Stromal cell of bone marrow (primary cell): ENCODE measurements around the gene PGM5.
"Not testable (repeated sequence)": the region's sequence is repeated elsewhere in the genome, so short reads cannot be mapped to it uniquely, and the experiment has no call there.

ENCODE experiments used
- DNase-seq: peaks from one replicate; pipeline ENCODE4 v3.0.0-alpha.2; 2012; ENCODE audit warnings: low read depth

PGM5 gene

DNA sequence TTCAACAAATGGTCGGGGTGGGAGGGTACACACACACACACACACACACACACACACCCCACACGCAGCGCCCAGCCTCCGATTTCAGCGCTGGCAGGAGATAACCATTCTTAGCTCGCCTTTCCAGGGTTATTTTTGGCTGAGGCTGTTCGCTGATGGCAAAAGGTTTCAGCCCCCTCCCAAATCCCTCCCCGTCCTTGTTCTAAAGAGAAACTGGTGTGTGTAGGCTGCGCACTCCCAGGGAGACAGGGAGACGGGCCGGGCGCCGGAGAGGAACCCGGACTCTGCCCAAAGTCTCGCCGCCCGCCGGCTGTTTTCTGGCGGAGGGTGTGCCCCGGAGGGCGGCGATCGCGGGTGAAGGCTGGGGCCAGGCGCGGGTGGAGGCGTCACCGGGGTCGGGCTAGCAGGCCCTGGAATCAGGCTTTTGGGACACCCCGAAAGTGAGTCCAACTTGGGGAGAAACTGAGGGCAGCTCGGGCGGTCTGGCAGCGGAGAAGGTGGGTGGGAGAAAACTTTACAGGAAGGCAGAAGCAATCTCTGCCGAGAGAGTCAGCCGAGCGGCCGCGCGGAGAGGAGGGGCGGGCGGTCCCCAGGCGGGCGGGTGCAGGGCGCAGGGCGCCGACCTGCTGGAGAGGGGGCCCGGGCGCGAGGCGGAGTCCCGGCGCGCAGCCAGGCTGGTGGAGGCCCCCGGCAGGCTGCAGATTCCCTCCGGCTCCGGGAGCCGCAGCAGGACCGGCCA, at the start of gene PGM5:
Gene PGM5 (plus strand): TSS at position 232 of the 739 bp plus-strand sequence. CDS start 517 bp downstream, outside the sequence.
- DNase-seq, result not testable (repeated sequence)

DNA sequence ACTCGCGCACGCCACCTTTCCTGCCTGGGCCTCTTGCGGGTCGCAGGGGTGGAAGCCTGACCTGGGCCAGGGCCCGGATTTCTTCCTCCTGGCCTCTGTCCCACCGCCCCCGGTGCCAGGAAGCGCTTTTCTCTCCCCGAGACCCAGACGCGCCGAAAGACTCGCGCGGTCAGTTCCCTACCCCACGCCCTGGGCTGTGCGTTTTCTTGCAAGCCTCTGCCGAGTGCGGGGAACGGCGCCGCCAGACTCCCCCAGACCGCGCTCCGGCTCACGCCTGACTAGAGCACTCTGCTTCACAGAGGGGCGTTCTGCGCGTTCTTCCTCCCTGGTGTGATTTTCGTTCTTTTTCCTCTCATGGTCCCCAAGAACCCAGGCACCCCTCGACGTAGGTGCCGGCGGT, 49.3 kb upstream of the PGM5 start:
- DNase-seq, result not testable (repeated sequence)

DNA sequence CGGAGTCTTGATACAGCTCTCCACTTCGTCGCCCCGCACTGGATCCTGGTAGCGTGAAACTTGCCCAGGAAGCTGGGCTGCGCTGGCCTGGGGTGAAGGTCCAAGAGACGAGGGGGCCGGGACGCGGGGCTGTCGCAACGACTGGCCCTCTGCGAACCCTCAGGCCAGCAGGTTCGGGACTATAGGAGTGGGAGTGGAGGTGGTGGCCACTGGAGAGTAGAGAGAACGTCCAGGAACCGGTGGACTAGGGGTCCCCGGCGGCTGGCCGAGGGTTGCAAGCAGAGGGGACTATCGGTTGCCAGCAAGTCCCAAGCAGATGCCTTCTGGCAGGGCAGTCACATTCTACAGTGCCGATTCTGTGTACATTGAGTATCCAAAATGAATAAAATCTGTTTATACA, 48.8 kb upstream of the PGM5 start:
- not testable (repeated sequence) for DNase-seq

DNA sequence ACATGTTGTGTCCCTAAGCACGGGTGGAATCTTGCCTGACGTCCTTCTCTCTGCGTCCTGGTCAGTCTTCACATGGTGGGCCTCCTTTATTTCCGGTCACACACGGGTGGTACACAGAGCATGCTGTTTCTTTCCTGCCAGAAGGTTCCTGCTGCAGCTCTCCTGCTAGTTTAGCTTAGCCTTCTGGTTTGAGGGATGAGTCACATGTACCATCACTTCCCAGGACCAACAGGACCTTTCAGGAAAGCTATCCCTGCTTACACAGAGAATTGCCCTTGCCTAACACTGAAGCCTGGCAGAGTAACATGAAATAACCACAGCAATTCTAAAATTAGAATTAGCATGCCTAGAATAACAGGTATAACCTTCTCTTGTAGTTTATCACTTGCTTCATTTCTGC, 45.2 kb upstream of the PGM5 start:
- not testable (repeated sequence) for DNase-seq

DNA sequence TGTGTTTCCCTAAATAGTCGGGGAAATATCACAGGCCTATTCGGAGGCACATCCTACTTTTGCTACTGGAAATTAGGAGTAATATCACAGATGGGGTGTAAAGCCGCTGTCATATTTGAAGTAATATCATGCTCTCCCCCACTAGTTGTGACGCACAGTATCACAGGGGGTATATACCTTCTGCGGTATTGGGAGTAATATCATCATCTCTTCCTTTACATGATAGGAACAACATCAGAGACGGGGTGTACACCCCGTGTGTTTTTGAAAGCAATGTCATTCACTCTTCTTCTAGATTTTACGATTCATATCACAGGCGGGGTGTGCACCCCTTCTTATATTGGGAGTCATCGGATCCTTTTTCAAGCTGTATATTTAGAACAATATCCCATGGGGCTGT, 38.2 kb upstream of the PGM5 start:
- DNase-seq, result not testable (repeated sequence)

DNA sequence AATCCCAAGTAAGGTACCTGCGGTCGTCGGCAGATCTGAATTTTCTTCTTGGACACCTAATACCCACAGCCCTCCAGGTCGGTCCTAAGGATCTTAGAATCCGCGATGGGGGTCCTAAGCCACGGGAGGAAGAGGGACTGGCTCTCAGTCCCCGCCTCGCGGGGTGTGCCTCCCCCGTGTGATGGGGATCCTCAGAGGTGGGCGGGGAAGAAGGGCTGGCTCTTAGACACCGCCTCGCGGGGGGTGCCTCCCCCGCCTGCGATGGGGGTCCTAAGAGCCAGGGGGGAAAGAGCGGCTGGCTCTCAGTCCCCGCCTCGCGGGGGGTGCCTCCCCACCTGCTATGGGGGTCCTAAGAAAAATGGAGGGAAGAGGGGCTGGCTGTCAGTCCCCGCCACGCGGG, 32.7 kb upstream of the PGM5 start:
- DNase-seq, result not testable (repeated sequence)

DNA sequence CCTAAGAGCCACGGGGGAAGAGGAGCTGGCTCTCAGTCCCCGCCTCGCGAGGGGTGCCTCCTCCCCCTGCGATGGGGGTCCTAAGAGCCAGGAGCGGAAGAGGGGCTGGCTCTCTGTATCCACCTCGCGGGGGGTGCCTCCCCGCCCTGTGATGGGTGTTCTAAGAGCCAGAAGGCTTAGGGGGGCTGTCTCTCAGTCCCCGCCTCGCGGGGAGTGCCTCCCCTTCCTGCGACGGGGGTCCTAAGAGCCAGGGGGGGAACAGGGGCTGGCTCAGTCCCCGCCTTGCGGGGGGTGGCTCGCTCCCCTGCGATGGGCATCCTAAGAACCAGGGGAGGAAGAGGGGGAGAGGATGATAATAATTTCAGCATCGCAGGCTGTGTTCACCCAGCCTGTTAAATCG, 31.9 kb upstream of the PGM5 start:
- DNase-seq, result not testable (repeated sequence)

DNA sequence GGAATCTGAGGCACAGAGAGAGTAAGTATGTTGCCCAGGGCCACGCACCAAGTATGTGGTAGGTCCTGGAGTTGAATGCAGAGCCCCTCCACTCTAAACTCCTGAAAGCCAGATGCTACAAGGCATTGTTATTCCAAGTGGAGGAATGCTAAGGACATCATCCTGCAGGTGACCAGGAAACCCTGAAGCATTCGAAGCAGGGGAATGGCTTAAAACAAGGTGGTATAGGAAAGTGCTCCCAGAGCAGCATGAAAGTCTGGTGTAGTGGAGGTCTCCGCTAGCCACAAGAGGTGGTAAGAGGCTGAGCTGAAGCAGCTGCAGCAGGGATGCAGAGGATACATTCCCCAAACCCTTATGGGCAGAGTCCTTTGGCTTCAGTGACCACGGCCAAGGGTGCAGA, 27.3 kb upstream of the PGM5 start:
- not testable (repeated sequence) for DNase-seq

DNA sequence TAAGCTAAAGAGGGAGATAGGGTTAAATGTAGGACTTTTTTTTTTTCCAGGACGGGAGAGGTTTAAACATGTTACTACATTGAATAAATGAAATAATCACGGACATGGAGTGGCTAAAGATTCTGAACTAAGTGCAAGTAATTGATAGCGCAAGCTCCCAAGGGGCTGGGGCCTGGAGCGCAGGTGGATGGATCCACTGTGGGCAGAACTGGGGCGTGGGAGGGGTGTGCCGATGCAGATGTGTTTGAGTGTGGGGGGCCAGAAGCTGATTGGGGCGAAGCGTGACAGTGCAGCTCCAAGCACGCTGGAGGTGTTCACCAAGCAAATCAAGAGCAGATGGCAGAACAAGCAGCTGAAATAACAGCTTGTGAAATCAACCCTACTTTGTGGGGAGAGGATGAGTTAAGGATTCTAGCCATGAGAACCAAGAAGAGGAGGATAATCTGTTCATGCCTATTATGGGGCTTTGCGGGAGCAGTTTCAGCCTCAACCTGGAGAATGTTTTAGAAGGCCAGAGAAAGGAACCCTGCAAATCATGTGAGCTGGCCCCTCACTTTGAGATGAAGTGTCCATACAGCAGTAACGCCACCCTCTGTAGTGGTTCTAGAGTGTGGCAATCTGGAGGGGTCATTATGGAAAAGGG, 25.8 kb upstream of the PGM5 start:
- DNase-seq, result not testable (repeated sequence)

DNA sequence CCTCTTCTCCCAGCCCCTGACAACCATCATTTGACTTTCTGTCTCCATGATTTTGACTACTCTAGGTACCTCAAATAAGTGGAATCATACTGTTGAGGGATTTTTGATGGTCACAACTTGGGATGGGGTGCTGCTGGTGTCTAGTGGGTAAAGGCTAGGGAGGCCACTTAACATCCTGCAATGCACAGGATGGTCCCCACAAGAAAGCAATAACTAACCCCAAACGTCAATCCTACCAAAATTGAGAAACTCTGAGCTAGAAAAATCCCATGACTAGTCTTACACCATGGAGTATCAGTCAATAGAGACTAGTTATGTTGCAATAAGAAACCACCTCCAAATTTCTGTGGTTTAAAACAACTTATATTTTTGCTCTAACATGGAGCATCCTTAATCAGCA, 24.3 kb upstream of the PGM5 start:
- DNase-seq, result not testable (repeated sequence)

DNA sequence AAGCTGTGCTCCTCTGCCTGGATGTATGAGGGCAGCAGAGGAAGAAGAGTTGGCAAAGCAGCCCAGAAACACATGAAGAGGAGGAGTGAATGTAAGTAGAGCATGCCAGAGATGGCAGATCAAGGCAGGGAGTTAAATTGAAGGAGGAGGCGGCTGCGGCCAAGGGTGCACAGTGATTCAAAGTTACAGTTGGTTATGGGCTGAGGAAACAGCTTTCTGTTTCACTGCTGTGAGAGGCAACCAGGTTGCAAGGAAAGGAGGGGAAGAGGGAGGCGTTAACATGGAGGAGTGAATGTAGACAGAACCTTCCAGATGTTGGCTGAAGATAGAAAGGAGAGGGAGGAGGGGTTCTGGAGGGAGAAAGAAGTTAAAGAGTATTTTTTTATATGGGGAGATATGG, 20.5 kb upstream of the PGM5 start:
- DNase-seq, result not testable (repeated sequence)

DNA sequence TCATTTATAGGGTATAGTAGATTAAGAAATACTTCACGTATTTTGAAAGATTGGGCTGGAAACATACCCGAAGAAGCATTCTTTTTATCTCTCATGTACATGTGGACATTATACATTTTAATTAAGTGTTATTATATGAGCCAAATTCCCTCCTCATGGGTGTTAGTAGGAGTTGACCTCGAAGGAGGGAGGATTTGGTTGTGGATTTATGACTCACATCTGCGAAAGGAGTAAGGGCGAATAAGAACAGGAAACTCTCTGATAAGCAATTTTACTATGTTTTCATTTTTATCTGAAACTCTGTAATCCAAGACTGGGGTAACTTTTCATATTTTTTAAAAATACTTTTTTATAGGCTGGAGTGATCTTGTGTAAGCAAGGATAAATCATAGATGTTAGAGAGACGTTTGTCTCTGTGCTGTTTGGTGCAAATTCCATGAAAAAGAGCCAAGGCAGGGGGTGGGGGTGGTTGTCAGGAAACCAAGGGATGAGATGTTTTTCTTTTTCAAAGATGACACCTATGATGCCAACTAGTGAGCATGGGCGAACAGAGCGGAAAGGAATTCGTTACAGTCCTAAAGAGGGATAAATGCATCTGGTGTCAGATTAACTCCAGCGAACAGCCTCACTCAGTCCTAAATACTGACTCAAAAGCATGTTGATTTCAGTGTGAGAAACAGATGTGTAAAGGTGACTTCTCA, 19.6 kb upstream of the PGM5 start:
- DNase-seq, result not testable (repeated sequence)

DNA sequence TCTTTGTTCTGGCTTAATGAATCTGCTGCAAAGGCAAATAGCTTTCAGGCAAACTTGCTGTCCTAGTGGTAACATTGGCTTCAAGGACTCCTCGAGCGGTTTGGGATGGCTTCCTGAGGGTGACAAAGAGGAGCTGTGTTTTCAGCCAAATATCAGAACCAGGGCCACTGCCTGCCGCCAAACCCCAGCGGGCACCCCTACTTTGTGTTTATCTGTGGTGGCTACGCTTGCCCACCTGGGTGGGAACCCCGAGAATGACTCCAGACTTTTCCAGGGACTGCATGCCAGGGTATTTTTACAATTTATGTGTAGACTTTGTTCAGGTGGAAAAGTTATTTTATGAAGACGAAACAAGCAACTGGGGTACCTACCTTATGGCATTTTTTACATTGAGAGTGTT, 18.4 kb upstream of the PGM5 start:
- DNase-seq, result not testable (repeated sequence)

DNA sequence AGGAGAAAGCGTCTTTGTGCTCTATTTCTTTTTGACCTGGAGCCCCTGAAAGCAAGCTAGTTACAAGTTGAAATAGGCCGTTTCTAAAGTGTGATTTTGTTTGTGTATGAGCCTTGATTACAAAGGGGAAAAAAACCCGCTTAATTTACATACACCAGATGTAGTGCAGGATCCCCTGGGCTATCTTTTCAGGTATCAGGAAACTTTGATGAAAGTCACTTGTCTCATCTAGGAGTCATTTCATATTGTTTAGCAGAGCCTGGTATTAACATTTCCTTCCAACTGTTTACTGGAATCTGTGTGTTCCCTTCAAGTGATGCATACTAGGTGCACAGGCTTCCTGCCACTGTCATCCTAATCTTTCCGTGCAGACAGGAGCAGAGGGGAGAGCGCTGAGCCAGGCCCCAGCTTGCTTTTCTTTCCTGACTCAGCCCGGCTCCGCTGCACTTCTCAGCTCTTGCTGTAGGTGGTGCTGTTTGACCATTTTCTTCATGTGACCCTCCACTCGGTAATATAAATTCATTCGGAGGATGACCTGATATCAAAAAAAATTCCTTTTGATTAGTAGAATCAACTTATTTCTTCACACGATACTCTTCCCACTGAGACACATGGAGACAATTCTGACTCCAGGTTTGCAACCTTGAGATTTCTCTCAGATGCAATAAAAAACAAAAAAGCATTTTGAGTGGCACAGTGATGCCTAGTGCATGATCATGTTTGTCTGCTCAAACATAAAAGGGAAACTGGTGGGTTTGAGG, 14.0 kb upstream of the PGM5 start:
- DNase-seq, result not testable (repeated sequence)

DNA sequence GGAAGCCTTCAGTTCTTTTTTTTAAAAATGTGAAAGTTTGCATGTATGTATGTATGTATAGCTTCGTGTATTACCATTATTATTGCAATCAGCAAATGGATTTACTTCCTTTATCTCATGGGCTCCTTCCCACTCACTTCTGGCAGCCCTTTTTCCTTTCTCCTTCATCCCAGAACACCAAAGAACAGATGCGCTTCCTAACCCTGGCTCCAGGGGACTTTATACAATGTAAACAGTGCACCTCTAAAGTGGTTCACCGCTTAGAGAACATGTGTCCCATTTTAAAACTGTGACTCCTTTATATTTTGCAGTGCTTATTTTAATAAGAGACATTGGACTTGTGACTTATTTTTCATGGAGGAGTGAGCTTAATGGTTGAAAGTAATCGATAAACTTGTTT, 13.2 kb upstream of the PGM5 start:
- not testable (repeated sequence) for DNase-seq

DNA sequence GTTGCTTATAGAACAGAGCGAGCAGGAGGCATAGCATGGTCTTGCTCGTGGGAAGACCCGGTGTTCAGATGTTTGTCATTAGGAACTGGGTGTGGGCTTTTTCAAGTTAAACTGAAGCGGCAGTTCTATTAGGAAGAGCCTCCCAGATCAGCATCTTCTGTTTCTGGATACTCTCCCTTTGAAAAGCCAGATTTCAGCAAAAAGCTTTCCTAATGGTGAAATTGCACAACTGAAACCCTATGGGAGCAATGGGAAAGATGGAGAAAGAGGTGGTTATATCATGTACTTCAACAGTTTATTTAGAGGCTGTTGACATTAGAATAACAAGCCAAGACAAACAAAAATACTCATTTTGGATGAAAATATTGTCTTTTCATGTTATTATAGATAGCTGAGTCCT, 12.4 kb upstream of the PGM5 start:
- DNase-seq, result peak; percentile 14

DNA sequence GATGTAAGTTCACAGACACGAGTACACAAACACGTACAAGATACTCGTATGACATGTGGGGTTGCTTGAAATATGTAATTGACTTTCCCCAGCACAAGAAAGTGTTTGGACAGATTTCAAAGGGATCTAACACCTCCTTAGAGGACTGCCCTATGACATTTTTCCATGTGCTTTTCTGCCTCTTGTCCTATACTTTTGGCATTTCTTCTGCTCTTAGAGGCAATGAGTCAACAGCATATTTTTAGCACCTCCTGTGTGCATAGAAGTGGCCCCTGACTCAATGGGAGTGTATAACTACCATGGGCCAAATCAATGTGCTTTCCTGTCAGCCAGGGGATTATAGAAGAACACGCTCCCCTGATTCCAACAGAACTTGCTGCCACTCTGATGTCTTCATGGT, 4.7 kb upstream of the PGM5 start:
- DNase-seq, result not testable (repeated sequence)

DNA sequence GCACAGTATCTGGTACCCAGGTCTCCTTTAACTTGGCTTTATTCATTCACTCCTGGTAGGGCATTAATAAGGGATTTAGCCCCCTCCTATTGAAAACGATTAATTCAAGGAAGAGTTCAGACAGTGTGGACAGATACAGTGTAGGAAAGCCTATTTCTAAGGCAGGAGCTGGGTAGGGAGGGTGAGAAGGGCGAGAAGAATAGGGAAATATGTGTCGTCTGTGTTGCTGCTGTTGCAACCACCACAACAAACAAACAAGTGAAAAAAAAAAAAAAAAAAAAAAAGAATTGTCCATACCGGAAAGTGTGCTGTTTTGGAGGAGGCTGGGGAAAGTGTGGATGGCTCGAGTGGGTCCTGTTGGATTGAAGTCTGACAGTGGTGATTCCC, 425 bp upstream of the PGM5 start:
- DNase-seq, result not testable (repeated sequence)

DNA sequence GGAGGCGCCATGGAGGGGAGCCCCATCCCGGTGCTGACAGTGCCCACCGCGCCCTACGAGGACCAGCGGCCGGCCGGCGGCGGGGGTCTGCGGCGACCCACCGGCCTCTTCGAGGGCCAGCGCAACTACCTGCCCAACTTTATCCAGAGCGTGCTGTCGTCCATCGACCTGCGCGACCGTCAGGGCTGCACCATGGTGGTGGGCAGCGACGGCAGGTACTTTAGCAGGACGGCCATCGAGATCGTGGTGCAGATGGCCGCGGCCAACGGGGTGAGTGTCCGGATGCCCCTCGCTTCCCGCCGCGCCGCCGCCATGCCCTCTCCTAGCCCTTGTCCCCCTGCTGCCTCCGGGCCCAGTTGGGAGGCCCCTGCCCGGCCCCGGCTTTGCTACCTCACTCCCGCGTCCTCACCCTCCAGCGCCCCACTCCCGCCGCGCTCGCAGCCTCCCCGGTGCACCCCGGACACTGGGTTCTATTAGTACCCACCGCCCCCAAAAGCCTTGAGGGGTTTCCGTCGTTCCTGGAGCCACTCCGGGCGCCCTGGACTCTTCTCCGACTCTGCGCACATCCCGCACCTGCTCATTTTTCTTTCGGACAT, 806 bp downstream of the PGM5 start:
- DNase-seq, result not testable (repeated sequence)

DNA sequence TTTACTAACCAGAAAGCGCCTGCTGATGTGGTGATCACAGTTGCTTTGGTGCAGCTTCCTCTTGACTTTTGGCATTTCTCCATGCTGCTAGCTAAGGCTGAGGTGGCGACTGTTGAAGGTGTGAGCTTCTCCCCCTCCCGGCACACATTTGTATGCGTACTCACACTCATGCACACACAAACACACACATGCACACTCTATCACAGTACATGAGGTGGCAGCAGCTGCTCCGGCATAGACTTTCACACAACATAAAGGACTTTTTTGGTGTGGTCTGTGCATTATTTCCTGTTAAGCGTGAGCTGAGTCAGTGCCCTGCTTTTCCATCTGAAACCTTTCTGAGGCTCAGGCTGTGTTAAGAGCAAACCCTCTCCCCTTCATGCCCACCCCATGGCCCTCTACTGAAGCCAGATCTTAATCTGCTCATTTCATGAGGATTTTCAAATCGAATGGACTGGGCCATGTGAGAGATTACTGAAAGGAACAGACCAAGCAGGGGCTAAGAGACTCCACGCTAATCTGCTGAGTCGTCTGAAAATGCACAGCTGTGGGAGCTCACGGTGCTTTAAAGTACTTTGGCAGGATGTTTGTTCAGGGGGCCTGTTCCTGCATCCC, 10.6 kb downstream of the PGM5 start:
- not testable (repeated sequence) for DNase-seq

DNA sequence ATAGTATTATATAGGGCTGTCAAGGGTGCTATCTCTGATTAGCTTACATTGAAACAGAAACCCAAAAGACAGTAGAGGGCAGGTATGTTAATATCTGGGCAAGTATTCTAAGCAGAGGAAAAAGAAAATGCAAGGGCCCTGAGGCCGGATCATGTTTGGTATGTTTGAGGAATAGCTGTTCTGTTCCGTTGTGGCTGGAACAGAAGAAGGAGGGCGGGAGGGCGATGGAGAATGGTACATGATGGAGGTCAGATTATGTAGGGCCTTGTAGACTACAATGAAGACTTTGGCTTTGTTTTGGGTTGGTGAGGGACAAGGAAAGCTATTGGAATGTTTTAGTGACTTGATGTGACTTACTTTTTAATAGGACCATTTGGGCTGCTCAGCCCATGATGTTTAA, 19.4 kb downstream of the PGM5 start:
- DNase-seq, result not testable (repeated sequence)
